ENCODE measurements around the gene FAM53A. TPM values are rescaled to one million over a fixed set of nuclear protein-coding genes. Genes with fewer than 3 reads are reported as not detected.

The FAM53A gene
- total RNA-seq, 5 donors from 2014 or later (not counting 1 experiment from before 2014, with no cell fraction given), result 1.4 to 3.0 (median 1.9) TPM

- Mint-ChIP-seq H3K27me3 (no peaks in the 10 kb centered on the region), H3K27ac (no peak overlapping the region), H3K9me3 (no peaks in the 10 kb centered on the region), H3K4me3 (no peak overlapping the region), H3K36me3 (peaks cover 5% of the 10 kb centered on the region), H3K4me1 (no peaks in the 10 kb centered on the region)
- no peaks in the 10 kb centered on the region for H3K4me1 ChIP-seq (ENCODE audit: control insufficient read depth in 1 of 2, extremely low read depth in 1 of 2, insufficient read depth in 2 of 2, low read length in 2 of 2)
- POLR2A ChIA-PET, result no interaction called here
- no peaks in the 10 kb centered on the region for H3K9me3 ChIP-seq
- H3K27ac ChIP-seq (ENCODE audit: low read length), result no peak overlapping the region
- no peaks in the 10 kb centered on the region for H3K36me3 ChIP-seq (ENCODE audit: control insufficient read depth in 2 of 2, extremely low read depth in 1 of 2, insufficient read depth in 1 of 2, low read length in 1 of 2)
- DNase-seq, result no peak
- WGBS (ENCODE audit: insufficient coverage), result 87% methylated on average over 19 of the region's 23 CpGs
- no peak overlapping the region for H3K4me3 ChIP-seq (ENCODE audit: control insufficient read depth in 1 of 2, extremely low read depth in 1 of 2, low read length in 1 of 2)
- CTCF ChIA-PET, result no interaction called here
- peaks cover 0 to 6% of the 10 kb centered on the region in 2 experiments for H3K27me3 ChIP-seq (replicated peaks in 1 of 2; ENCODE audit: control insufficient read depth in 2 of 2, extremely low read depth in 1 of 2, insufficient read depth in 2 of 2, low read length in 1 of 2)
- no peak for ATAC-seq (replicated peaks in 1 of 4)
Measured at GRCh38 chr4:1654216-1654955, 29.7 kb downstream of the FAM53A start.

- DNase-seq (no peak), ATAC-seq (replicated peaks in 1 of 4) (no peak)
- POLR2A ChIA-PET, result no interaction called here
- no peaks in the 10 kb centered on the region for H3K36me3 ChIP-seq (ENCODE audit: control insufficient read depth in 2 of 2, extremely low read depth in 1 of 2, insufficient read depth in 1 of 2, low read length in 1 of 2)
- H3K9me3 ChIP-seq, result no peaks in the 10 kb centered on the region
- 93% methylated on average over 9 of the region's 10 CpGs for WGBS (ENCODE audit: insufficient coverage)
- peaks cover 0 to 2% of the 10 kb centered on the region in 2 experiments for H3K27me3 ChIP-seq (replicated peaks in 1 of 2; ENCODE audit: control insufficient read depth in 2 of 2, extremely low read depth in 1 of 2, insufficient read depth in 2 of 2, low read length in 1 of 2)
- H3K27me3 Mint-ChIP-seq, result no peaks in the 10 kb centered on the region
- H3K36me3 Mint-ChIP-seq, result peaks cover 5% of the 10 kb centered on the region
- H3K27ac ChIP-seq (ENCODE audit: low read length), result no peak overlapping the region
- H3K4me1 Mint-ChIP-seq, result no peaks in the 10 kb centered on the region
- no peaks in the 10 kb centered on the region for H3K9me3 Mint-ChIP-seq
- CTCF ChIA-PET, result no interaction called here
- H3K4me3 Mint-ChIP-seq, result no peak overlapping the region
- H3K4me1 ChIP-seq (ENCODE audit: control insufficient read depth in 1 of 2, extremely low read depth in 1 of 2, insufficient read depth in 2 of 2, low read length in 2 of 2), result no peaks in the 10 kb centered on the region
- H3K4me3 ChIP-seq (ENCODE audit: control insufficient read depth in 1 of 2, extremely low read depth in 1 of 2, low read length in 1 of 2), result no peak overlapping the region
- no peak overlapping the region for H3K27ac Mint-ChIP-seq
Measured at GRCh38 chr4:1653776-1654175, 30.3 kb downstream of the FAM53A start.

- Histone ChIP-seq H3K4me1 (ENCODE audit: control insufficient read depth in 1 of 2, extremely low read depth in 1 of 2, insufficient read depth in 2 of 2, low read length in 2 of 2) (peaks cover 0 to 6% of the 10 kb centered on the region in 2 experiments), H3K4me3 (ENCODE audit: control insufficient read depth in 1 of 2, extremely low read depth in 1 of 2, low read length in 1 of 2) (no peak overlapping the region), H3K9me3 (no peaks in the 10 kb centered on the region), H3K27ac (ENCODE audit: low read length) (no peak overlapping the region), H3K36me3 (ENCODE audit: control insufficient read depth in 2 of 2, extremely low read depth in 1 of 2, insufficient read depth in 1 of 2, low read length in 1 of 2) (no peaks in the 10 kb centered on the region), H3K27me3 (replicated peaks in 1 of 2; ENCODE audit: control insufficient read depth in 2 of 2, extremely low read depth in 1 of 2, insufficient read depth in 2 of 2, low read length in 1 of 2) (no peaks in the 10 kb centered on the region)
- Mint-ChIP-seq H3K4me1 (peaks cover 4 to 8% (median 4%) of the 10 kb centered on the region in 3 donors), H3K36me3 (peaks cover 5% of the 10 kb centered on the region), H3K9me3 (no peaks in the 10 kb centered on the region), H3K4me3 (no peak overlapping the region), H3K27me3 (no peaks in the 10 kb centered on the region), H3K27ac (no peak overlapping the region)
- ChIA-PET POLR2A (no interaction called here), CTCF (no interaction called here)
- no peak for ATAC-seq (replicated peaks in 1 of 4)
- DNase-seq, result no peak
- 97% methylated on average over 12 of the region's 13 CpGs for WGBS (ENCODE audit: insufficient coverage)
Measured at GRCh38 chr4:1652088-1652487, 32.0 kb downstream of the FAM53A start.

GRCh38 chr4:1651609-1652008 is 32.5 kb downstream of the FAM53A start:
- Mint-ChIP-seq H3K27me3 (no peaks in the 10 kb centered on the region), H3K4me3 (no peak overlapping the region), H3K4me1 (peaks cover 4 to 8% (median 4%) of the 10 kb centered on the region in 3 donors), H3K36me3 (peaks cover 5% of the 10 kb centered on the region), H3K9me3 (no peaks in the 10 kb centered on the region), H3K27ac (no peak overlapping the region)
- Histone ChIP-seq H3K36me3 (ENCODE audit: control insufficient read depth in 2 of 2, extremely low read depth in 1 of 2, insufficient read depth in 1 of 2, low read length in 1 of 2) (no peaks in the 10 kb centered on the region), H3K9me3 (no peaks in the 10 kb centered on the region), H3K27me3 (replicated peaks in 1 of 2; ENCODE audit: control insufficient read depth in 2 of 2, extremely low read depth in 1 of 2, insufficient read depth in 2 of 2, low read length in 1 of 2) (no peaks in the 10 kb centered on the region), H3K4me3 (ENCODE audit: control insufficient read depth in 1 of 2, extremely low read depth in 1 of 2, low read length in 1 of 2) (no peak overlapping the region), H3K27ac (ENCODE audit: low read length) (no peak overlapping the region), H3K4me1 (ENCODE audit: control insufficient read depth in 1 of 2, extremely low read depth in 1 of 2, insufficient read depth in 2 of 2, low read length in 2 of 2) (peaks cover 0 to 6% of the 10 kb centered on the region in 2 experiments)
- CTCF ChIA-PET, result no interaction called here
- no peak for ATAC-seq (replicated peaks in 1 of 4)
- WGBS (ENCODE audit: insufficient coverage), result 99% methylated on average over 10 of the region's 13 CpGs
- POLR2A ChIA-PET, result no interaction called here
- DNase-seq, result no peak

GRCh38 chr4:1648962-1649361 is 35.2 kb downstream of the FAM53A start:
- Histone ChIP-seq H3K27me3 (replicated peaks in 1 of 2; ENCODE audit: control insufficient read depth in 2 of 2, extremely low read depth in 1 of 2, insufficient read depth in 2 of 2, low read length in 1 of 2) (no peaks in the 10 kb centered on the region), H3K4me1 (ENCODE audit: control insufficient read depth in 1 of 2, extremely low read depth in 1 of 2, insufficient read depth in 2 of 2, low read length in 2 of 2) (peaks cover 0 to 6% of the 10 kb centered on the region in 2 experiments), H3K4me3 (ENCODE audit: control insufficient read depth in 1 of 2, extremely low read depth in 1 of 2, low read length in 1 of 2) (no peak overlapping the region), H3K27ac (ENCODE audit: low read length) (no peak overlapping the region), H3K36me3 (ENCODE audit: control insufficient read depth in 2 of 2, extremely low read depth in 1 of 2, insufficient read depth in 1 of 2, low read length in 1 of 2) (no peaks in the 10 kb centered on the region), H3K9me3 (no peaks in the 10 kb centered on the region)
- POLR2A ChIA-PET, result no interaction called here
- Mint-ChIP-seq H3K27ac (no peak overlapping the region), H3K9me3 (no peaks in the 10 kb centered on the region), H3K4me1 (peaks cover 4 to 8% (median 4%) of the 10 kb centered on the region in 3 donors), H3K27me3 (no peaks in the 10 kb centered on the region), H3K36me3 (no peaks in the 10 kb centered on the region), H3K4me3 (no peak overlapping the region)
- CTCF ChIA-PET, result no interaction called here
- DNase-seq (no peak), ATAC-seq (replicated peaks in 1 of 4) (no peak)
- 100% methylated on average over 3 of the region's 3 CpGs for WGBS (ENCODE audit: insufficient coverage)

GRCh38 chr4:1647432-1647831 is 36.7 kb downstream of the FAM53A start:
- Mint-ChIP-seq H3K4me3 (no peak overlapping the region), H3K27ac (no peak overlapping the region), H3K4me1 (peaks cover 4 to 8% (median 4%) of the 10 kb centered on the region in 3 donors), H3K36me3 (no peaks in the 10 kb centered on the region), H3K27me3 (no peaks in the 10 kb centered on the region), H3K9me3 (no peaks in the 10 kb centered on the region)
- Histone ChIP-seq H3K36me3 (ENCODE audit: control insufficient read depth in 2 of 2, extremely low read depth in 1 of 2, insufficient read depth in 1 of 2, low read length in 1 of 2) (no peaks in the 10 kb centered on the region), H3K4me3 (ENCODE audit: control insufficient read depth in 1 of 2, extremely low read depth in 1 of 2, low read length in 1 of 2) (no peak overlapping the region), H3K4me1 (ENCODE audit: control insufficient read depth in 1 of 2, extremely low read depth in 1 of 2, insufficient read depth in 2 of 2, low read length in 2 of 2) (peaks cover 0 to 6% of the 10 kb centered on the region in 2 experiments), H3K27ac (ENCODE audit: low read length) (no peak overlapping the region), H3K27me3 (replicated peaks in 1 of 2; ENCODE audit: control insufficient read depth in 2 of 2, extremely low read depth in 1 of 2, insufficient read depth in 2 of 2, low read length in 1 of 2) (no peaks in the 10 kb centered on the region), H3K9me3 (no peaks in the 10 kb centered on the region)
- ChIA-PET CTCF (no interaction called here), POLR2A (no interaction called here)
- DNase-seq, result no peak
- ATAC-seq (replicated peaks in 1 of 4), result no peak
- 95% methylated on average over 18 of the region's 19 CpGs for WGBS (ENCODE audit: insufficient coverage)
